NCI-H2196 (cell line): ENCODE results near the gene TAT.
"Not testable (repeated sequence)": the region's sequence is repeated elsewhere in the genome, so short reads cannot be mapped to it uniquely, and the experiment has no call there.

Experiments
- DNase-seq: peaks from one replicate; lab custom pipeline; 2025; ENCODE audit not compliant: unreplicated experiment; lab: John Stamatoyannopoulos, UW

TAT gene

GRCh38 chr16:71576971-71577370 lies at the start of gene TAT:
Gene TAT (minus strand): TSS chr16:71577092. CDS start chr16:71576415, 677 bp downstream.
- no peak for DNase-seq

DNA sequence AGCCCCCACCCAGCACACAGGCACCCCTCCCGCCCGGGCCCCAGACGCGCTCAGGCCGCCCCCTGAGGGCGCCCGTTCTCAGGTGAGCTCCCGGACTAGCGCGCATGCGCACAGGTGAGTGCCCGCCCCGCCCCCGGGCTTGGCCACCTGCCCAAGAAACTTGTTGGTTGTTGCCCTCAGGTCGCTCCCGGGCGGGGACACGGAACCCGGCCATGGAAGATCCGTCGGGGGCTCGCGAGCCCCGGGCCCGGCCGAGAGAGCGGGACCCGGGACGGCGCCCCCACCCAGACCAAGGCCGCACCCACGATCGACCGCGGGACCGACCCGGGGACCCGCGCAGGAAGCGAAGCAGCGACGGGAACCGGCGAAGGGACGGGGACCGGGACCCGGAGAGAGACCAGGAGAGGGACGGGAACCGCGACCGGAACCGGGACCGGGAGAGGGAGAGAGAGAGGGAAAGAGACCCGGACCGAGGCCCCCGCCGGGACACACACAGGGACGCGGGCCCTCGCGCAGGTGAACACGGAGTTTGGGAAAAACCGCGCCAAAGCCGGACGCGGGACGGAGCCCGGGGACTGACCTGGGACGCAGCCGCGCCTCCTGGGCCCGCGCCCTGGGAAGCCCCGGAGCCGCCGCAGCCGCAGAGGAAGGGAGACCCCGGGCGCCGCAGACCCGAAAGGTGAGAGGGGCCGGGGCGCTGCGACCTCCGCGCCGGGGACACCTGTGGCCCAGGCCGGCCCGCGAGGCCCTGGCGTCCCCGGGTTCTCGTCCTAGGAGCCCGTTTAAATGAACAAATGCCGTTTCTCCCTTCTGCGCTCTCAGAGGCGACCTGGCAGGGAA lies 49.3 kb upstream of the TAT start, which contains the start of gene MARVELD3:
Gene MARVELD3, plus strand, starts transcription at position 167 of the 840 bp plus-strand sequence. Its CDS starts 46 bp downstream, at position 213.
- DNase-seq, result peak; percentile 65

DNA sequence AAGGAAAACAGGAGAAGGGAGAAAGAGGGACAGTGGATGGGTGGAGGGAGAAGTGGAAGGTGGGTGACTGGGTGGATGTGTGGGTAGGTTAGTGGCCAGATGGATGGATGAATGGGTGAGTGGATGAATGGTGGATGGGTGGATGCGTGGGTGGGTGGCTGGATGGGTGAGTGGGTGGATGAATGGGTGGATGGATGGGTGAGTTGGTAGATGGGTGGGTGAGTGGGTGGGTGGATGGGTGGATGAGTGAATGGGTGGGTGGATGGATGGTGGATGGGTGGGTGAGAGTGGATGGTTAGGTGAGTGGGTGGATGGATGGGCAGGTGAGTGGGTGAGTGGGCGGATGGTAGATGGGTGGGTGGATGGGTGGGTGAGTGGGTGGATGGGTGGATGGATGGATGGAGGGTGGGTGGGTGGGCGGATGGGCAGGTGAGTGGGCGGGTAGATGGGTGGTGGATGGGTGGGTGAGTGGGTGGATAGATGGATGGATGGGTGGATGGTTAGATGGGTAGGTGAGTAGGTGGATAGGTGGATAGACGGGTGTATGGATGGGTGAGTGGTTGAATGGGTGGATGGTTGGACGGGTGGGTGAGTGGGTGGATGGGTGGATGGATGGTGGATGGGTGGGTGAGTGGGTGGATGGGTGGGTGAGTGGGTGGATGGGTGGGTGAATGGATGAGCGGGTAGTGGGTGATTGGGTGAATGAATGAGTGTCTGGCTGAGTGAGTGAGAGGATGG lies 48.4 kb upstream of the TAT start:
- DNase-seq, result no peak

DNA sequence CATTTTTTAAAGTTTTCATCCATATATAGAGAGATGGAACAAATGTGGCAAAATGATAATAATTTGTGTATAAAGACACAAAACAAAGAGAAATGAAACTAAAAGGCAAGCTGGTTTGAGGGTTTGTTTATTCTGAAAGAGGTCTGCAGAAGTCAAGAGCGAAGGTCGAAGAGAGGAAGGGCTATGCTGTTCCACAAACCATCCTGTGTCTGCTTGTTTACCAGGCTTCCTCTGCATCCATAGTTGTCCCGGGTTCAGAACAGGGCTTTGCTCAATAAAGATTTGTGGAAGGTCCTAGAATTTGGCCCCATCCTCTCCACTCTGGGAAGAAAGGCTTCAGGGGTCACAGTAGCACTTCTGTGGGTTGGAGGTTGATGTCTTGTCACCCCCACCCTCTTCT lies 46.7 kb upstream of the TAT start:
- no peak for DNase-seq

GRCh38 chr16:71622088-71622487 lies 45.2 kb upstream of the TAT start:
- no peak for DNase-seq

GRCh38 chr16:71618429-71618828 lies 41.5 kb upstream of the TAT start:
- no peak for DNase-seq

GRCh38 chr16:71614956-71615355 lies 38.1 kb upstream of the TAT start:
- not testable (repeated sequence) for DNase-seq

GRCh38 chr16:71610936-71611871 lies 34.3 kb upstream of the TAT start:
- DNase-seq, result peak; percentile 68

GRCh38 chr16:71610447-71610846 lies 33.6 kb upstream of the TAT start:
- DNase-seq, result no peak

- DNase-seq, result no peak
Measured at GRCh38 chr16:71609066-71609465, 32.2 kb upstream of the TAT start.

GRCh38 chr16:71600822-71601221 lies 23.9 kb upstream of the TAT start:
- DNase-seq, result no peak

DNA sequence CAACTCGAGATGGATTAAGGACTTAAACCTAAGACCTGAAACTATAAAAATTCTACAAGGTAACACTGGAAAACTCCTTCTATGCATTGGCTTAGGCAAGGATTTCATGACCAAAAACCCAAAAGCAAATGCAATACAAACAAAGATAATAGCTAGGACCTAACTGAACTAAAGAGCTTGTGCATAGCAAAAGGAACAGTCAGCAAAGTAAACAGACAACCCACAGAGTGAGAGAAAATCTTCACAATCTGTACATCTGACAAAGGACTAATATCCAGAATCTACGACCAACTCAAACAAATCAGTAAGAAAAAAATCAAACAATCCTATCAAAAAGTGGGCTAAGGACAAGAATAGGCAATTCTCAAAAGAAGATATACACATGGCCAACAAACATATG lies 21.5 kb upstream of the TAT start:
- DNase-seq, result not testable (repeated sequence)

DNA sequence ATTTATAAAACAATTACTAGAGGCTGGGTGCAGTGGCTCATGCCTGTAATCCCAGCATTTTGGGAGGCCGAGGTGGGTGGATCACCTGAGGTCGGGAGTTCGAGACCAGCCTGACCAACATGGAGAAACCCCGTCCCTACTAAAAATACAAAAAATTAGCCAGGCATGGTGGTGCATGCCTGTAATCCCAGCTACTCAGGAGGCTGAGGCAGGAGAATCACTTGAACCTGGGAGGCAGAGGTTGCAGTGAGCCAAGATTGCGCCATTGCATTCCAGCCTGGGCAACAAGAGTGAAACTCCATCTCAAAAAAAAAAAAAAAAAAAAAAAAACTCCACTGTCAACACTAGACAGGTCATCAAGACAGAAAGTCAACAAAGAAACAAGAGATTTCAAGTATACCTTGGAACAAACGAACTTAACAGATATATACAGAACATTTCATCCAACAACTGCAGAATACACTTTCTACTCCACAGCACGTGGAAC lies 18.5 kb upstream of the TAT start:
- DNase-seq, result not testable (repeated sequence)

DNA sequence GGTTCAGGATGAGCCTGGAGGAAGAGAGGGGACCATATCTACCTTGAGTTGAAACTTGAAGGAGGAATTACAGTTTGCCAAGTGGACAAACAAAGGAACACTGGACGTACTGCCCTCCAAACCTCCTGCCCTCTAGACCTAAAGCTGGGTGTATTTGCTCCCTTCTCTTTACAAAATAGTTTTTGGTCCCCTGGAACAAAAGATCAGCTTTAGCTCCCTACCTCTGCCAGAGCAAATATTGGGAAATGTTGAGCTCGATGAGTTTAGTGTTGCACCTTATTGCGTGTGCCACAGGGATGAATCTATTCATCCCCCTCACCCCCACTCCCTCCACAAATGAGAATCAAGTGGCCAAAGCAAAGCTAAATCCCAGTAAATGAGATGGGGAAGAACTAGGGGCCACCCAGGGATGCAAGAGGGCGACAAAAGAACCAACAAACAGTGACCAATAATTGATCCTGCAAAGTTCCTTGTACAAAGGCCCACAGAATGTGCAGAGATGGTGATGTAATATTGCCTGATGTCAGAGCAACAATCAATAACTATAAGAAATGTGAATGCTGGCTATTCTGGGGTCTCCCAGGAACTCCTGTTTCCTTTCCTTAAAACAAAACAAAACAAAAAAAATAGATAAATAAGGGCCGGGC lies 17.2 kb upstream of the TAT start:
- DNase-seq, result no peak

- no peak for DNase-seq
Measured at GRCh38 chr16:71593048-71593999, 16.4 kb upstream of the TAT start.

DNA sequence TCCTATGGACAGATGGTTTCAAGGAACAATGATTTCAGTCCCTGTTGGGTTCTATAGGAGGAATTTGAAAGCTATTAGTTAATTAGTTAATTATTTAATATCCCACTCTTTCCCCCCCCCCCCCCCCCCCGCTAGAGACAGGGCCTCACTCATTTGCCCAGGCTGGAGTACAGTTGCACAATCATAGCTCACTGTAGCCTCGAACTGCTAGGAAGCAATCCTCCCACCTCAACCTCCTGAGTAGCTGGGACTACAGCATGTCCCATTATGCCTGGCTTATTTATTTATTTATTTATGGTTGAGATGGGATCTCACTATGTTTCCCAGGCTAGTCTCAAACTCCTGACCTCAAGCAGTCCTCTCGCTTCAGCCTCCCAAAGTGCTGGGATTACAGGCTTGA lies 15.0 kb upstream of the TAT start:
- DNase-seq, result no peak

DNA sequence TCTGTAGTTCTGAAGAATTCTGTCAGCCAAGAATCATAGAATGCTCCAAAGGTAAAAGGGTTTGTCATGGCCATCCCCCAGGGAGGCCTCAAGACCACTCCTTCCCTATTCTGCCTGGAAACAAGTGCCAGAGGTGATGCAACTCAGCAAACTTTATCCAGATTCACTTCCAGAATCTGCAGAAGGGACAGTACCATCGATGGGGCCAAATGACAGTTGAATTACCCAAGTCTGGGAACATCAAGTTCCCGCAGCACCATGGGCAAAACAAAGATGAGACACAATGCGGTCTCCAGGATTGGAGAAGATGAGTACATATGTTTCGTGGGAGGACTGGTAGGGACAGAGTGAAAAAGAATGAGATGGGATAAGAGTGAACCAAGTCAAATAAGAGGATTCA lies 13.7 kb upstream of the TAT start:
- no peak for DNase-seq

DNA sequence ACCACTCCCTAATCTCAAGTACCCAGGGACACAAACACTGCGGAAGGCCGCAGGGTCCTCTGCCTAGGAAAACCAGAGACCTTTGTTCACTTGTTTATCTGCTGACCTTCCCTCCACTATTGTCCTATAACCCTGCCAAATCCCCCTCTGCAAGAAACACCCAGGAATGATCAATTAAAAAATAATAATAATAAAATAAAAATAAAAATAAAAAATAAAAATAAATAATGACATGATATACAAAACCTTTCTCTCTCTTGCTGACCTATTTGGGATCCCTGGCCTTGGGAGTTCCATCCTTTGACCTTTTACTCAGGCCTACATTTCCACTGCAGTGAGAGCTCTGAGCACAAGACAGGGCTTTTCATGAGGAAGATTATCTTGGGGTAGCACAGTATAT lies 13.2 kb upstream of the TAT start:
- not testable (repeated sequence) for DNase-seq

DNA sequence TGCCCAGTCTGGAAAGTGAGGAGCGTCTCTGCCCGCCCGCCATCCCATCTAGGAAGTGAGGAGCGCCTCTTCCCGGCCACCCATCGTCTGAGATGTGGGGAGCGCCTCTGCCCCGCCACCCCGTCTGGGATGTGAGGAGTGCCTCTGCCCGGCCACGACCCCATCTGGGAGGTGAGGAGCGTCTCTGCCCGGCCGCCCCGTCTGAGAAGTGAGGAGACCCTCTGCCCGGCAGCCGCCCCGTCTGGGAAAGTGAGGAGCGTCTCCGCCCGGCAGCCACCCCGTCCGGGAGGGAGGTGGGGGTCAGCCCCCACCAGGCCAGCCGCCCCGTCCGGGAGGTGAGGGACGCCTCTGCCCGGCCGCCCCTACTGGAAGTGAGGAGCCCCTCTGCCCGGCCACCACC lies 12.4 kb upstream of the TAT start:
- DNase-seq, result not testable (repeated sequence)
